ENCODE results near the gene CCNJL.

DNA sequence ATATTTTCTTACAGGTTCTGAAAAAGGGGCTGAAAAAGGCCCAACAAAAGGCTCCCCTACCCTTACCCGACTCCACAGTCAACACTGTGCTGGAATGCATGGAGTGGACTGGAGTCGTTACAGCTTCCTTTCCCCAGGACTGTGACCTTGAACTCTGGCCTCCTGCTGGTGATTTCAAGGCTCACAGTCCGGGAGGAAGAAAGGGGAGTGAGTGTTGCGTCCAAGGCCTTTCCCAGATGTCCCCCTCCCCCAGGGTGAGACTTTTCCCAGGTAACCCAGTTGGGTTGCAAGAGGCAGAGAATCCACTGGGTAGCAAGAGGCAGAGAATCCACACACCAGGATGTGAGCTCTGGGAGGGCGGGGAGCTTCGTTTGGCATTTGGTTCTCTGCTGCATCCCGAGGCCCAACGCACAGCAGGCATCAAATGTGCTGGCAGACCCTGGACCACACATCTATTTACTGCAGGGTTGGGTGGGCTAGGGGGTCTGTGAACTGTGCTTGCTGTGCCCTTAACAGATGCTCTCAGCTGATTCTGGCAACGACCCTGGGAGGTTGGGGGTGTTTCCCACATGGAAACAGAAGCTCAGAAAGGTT, 45.5 kb downstream of the CCNJL start:
- TF ChIP-seq EP300 (IDR thresholded peaks at IDR 0.05), result no peak
- TF ChIP-seq, protein P1, sequence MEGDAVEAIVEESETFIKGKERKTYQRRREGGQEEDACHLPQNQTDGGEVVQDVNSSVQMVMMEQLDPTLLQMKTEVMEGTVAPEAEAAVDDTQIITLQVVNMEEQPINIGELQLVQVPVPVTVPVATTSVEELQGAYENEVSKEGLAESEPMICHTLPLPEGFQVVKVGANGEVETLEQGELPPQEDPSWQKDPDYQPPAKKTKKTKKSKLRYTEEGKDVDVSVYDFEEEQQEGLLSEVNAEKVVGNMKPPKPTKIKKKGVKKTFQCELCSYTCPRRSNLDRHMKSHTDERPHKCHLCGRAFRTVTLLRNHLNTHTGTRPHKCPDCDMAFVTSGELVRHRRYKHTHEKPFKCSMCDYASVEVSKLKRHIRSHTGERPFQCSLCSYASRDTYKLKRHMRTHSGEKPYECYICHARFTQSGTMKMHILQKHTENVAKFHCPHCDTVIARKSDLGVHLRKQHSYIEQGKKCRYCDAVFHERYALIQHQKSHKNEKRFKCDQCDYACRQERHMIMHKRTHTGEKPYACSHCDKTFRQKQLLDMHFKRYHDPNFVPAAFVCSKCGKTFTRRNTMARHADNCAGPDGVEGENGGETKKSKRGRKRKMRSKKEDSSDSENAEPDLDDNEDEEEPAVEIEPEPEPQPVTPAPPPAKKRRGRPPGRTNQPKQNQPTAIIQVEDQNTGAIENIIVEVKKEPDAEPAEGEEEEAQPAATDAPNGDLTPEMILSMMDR (IDR thresholded peaks at IDR 0.05), result no peak

All from sigmoid colon (tissue), 4 donors.